Left renal cortex interstitium (tissue), 4 donors: ENCODE data around the gene C14orf119. TPM values are rescaled to one million over a fixed set of nuclear protein-coding genes. Genes with fewer than 3 reads are reported as not detected.

Experiments
- DNase-seq, 4 donors: peaks; one replicate each; pipeline ENCODE4 v3.0.0-alpha.2; 2013; ENCODE audit warnings: low read depth in 4 of 4, low spot score in 2 of 4, missing footprints in 1 of 4
- polyA plus RNA-seq, 4 donors: library from polyadenylated mRNA; unstranded; fragments of 120-200 nt; gene quantifications; one replicate each; pipeline ENCODE4 v1.2.1, GENCODE V29; 2013; ENCODE audit not compliant: insufficient read length in 4 of 4

Gene C14orf119
- polyA plus RNA-seq, 4 donors: 67.4 to 95.9 (median 73.9) TPM

- no peak for DNase-seq
These were observed 48.6 kb downstream of the C14orf119 start for GRCh38 chr14:23143911-23144310.

DNA sequence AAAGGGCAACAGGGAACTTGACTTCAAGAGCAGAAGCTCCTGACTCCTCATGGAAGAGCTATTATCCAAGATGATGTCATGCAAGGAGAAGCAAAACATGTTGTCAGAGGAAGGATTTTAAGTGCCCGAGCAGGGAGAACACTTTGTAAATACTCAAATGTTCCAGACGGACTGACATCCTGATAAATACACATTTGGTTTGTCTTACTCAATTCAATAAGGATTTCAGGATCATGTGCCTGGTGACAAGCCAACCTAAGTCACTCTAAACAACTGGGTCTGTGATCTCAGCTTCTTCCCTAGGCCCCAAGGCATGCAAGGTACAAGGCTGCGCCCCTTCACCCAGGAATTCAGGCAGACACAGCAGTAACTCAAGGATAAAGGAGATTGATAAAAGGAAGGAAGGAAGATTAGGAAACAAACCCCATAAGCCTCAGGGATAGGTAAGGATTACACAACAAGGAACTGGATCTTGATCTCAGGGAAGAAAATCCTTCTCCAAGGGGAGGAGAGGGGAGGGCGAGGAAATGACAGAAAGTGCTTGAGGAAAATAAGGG lies 50.6 kb downstream of the C14orf119 start:
- DNase-seq: no peak

DNA sequence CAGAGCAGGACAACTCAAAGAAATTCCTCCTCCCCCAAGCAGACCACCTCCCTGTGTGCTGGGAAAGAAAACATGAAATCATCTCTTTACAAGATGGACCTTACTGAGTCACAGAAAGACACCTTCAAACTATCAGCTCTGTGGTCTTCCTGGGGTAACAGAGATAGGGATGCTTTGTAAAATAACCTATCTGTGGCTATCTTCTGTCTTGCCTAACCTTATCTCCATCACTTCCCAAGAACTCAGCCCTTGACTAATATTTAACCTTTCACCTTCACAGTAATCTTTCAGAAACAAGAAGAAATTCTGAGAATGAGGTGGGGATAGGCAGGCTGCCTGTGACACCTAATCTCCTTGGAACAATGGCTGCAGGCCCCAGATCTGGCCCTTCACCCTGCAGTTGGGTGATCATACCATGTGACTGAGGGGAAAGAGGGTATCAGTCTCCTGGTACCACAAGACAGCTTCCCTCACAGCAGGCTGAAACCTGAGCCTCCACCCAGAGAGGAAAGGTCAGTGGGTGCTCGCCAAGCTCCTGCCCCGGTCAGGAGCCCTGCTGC lies 51.1 kb downstream of the C14orf119 start:
- DNase-seq: no peak

DNA sequence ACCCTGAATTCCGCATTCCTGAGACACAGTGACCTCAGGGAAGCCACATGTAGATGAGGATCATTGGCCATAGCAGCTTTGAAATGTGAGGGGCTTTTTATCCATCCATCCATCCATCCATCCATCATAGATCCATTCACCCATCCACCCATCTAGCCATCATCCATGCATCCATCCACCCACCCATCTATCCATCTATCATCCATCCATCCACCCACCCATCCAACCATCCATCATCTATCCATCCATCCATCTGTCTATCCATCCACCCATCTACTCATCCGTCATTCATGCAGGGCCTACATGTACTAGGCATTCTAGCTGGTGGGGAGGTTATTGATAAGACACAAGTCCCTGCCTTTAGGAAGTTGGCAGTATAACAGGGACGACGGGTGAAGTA lies 51.7 kb downstream of the C14orf119 start:
- DNase-seq: no peak

DNA sequence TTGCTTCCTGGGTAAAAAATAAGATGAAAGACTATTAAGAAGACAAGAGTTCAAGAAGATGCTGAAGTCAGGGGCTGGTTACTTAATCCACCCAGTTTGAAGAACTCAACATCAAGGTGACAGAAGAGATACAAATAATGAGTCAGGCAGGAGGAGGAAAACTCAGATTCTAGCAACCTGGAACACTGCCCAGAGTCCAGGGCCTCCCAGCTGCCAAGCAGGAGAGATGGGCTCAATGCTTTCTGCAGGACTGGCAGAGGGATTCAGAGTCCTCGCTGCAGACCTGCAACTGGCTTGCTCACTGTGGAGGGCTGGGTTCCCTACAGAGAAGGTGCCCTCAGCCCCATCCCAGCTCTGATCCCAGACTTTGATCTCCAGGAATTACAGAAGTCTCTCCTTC lies 52.4 kb downstream of the C14orf119 start:
- DNase-seq: no peak

DNA sequence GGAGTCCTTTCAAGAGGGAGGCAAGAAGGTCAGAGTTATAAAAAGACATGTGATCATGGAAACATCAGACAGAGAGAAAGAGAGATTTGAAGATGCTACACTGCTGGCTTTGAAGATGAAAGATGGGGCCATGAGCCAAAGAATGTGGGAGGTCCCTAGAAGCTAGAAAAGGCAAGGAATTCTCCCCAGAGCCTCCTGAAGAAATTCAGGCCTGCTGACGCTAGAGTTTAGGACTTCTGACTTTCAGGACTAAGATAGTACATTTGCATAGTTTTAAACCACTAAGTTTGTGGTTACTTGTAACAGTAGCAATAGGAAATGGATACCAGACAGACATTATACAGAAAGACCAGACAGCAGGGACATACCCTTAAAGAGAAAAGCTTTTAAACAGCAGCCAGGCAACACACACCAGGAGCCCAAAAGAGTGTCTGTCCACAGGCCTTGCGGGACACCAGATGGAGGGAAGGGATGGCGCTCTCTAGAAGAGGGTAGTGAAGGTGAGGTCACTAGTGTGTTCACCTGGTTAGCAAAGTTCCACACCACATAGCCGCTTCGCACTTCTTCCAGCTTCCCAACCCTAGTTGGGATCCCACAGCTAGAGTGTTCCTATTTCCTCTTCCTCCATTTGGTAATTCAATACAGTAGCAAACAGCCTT lies 53.4 kb downstream of the C14orf119 start:
- no peak for DNase-seq

DNA sequence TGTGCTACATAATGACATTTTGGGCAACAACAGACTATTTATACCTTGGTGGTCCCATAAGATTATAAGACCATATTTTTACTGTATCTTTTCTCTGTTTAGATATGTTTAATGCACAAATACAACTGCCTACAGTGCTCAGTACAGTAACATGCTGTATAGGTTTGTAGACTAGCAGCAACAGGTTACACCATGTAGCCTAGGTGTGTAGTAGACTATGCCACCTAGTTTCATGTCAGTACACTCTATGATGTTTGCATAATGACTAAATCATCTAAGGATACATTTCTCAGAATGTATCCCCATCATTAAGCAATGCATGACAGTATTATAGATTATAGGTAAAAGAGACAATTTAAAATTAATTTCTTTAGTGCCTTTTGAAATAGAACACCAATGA lies 54.4 kb downstream of the C14orf119 start:
- DNase-seq: no peak

Other genes with a start within 250 kb of the C14orf119 start
- gene LRP10, start 223.8 kb upstream of the C14orf119 start, polyA plus RNA-seq: 100 to 1,000 TPM in 1 of 4 donors, 10 to 100 TPM in 3; 81.1 to 100 (median 87.9) TPM
- gene REM2, start 212.3 kb upstream of the C14orf119 start, polyA plus RNA-seq: 1 to 10 TPM; 1.3 to 2.3 (median 1.9) TPM
- 100 to 1,000 TPM; 111 to 151 (median 129) TPM for gene RBM23, start 176.4 kb upstream of the C14orf119 start, polyA plus RNA-seq
- gene PRMT5, start 166.1 kb upstream of the C14orf119 start, polyA plus RNA-seq: 100 to 1,000 TPM; 149 to 160 (median 152) TPM
- gene HAUS4, start 138.4 kb upstream of the C14orf119 start, polyA plus RNA-seq: 10 to 100 TPM; 57.6 to 67.2 (median 58.9) TPM
- gene AJUBA, start 113.0 kb upstream of the C14orf119 start, polyA plus RNA-seq: 100 to 1,000 TPM in 2 of 4 donors, 10 to 100 TPM in 2; 75.1 to 106 (median 89.7) TPM
- gene C14orf93, start 85.4 kb upstream of the C14orf119 start, polyA plus RNA-seq: 10 to 100 TPM; 18.8 to 25.3 (median 23.3) TPM
- 100 to 1,000 TPM; 204 to 277 (median 233) TPM for gene PSMB5, start 60.6 kb upstream of the C14orf119 start, polyA plus RNA-seq
- gene PSMB11, start 53.3 kb upstream of the C14orf119 start, polyA plus RNA-seq: not detected
- 10 to 100 TPM; 13.1 to 46.0 (median 27.1) TPM for gene CDH24, start 38.0 kb upstream of the C14orf119 start, polyA plus RNA-seq
- 100 to 1,000 TPM; 172 to 364 (median 273) TPM for gene ACIN1, start 369 bp upstream of the C14orf119 start, polyA plus RNA-seq
- gene CIROP, start 9.5 kb downstream of the C14orf119 start, polyA plus RNA-seq: under 1 TPM in 2 of 4 donors, not detected in 2; 0.05 TPM
- under 1 TPM in 3 of 4 donors, not detected in 1; 0.11 to 0.26 (median 0.14) TPM for gene CEBPE, start 23.8 kb downstream of the C14orf119 start, polyA plus RNA-seq
- gene SLC7A8, start 88.2 kb downstream of the C14orf119 start, polyA plus RNA-seq: 100 to 1,000 TPM in 2 of 4 donors, 10 to 100 TPM in 2; 80.6 to 108 (median 96.2) TPM
- 1 to 10 TPM in 3 of 4 donors, under 1 TPM in 1; 0.82 to 2.4 (median 1.9) TPM for gene RNF212B, start 142.4 kb downstream of the C14orf119 start, polyA plus RNA-seq
- gene HOMEZ, start 190.6 kb downstream of the C14orf119 start, polyA plus RNA-seq: 10 to 100 TPM; 22.6 to 28.8 (median 27.5) TPM
- 10 to 100 TPM; 15.6 to 42.2 (median 27.9) TPM for gene PPP1R3E, start 207.4 kb downstream of the C14orf119 start, polyA plus RNA-seq
- 10 to 100 TPM; 35.8 to 49.4 (median 42.8) TPM for gene BCL2L2, start 211.3 kb downstream of the C14orf119 start, polyA plus RNA-seq
- gene PABPN1, start 226.0 kb downstream of the C14orf119 start, polyA plus RNA-seq: 100 to 1,000 TPM; 213 to 335 (median 293) TPM